HG03457 (cell line): Measurements from ENCODE around the gene SLC25A4.
A peak's percentile ranks its signal among the peaks of the same experiment; 100 is the strongest.

Experiments
- ATAC-seq: cut with Tn5 transposase; IDR thresholded peaks from one replicate; pipeline ENCODE4 v1.9.1; 2021; ENCODE audit warnings: moderate number of reproducible peaks; ENCODE audit not compliant: unreplicated experiment

The SLC25A4 gene

GRCh38 chr4:185119927-185120630, 23.0 kb upstream of the SLC25A4 start:
- no peak for ATAC-seq

GRCh38 chr4:185120631-185120946, 22.5 kb upstream of the SLC25A4 start:
- ATAC-seq: no peak

DNA sequence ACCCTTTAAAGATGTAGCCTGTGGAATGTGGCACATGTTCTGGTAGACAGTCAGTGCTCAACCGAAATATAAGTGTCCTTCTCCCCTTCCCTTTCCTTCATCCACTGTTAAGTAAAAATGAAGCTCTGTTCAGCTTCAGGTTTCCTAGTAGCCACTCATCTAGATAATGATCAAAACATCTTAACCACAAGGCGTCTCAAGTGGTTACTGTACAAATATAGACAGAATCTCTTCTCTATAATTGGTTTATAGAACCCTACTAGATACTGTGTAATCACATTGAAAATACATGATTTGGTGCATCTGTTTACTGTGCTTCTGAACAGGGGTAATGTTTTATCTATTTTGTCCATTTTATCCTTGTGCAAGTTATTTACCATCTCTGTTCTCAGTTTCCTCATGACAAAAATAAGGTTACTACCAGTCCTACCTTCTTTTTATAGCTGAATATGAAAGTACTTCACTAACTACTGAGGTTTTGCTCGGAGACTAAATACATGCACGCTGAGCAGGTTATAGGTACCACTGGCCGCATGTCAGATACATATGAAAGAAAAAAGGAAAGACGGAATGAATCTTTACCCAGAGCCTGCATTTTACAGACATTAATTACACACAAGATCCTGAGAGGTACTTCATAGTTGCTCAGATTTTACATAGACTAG, 20.3 kb upstream of the SLC25A4 start:
- no peak for ATAC-seq

DNA sequence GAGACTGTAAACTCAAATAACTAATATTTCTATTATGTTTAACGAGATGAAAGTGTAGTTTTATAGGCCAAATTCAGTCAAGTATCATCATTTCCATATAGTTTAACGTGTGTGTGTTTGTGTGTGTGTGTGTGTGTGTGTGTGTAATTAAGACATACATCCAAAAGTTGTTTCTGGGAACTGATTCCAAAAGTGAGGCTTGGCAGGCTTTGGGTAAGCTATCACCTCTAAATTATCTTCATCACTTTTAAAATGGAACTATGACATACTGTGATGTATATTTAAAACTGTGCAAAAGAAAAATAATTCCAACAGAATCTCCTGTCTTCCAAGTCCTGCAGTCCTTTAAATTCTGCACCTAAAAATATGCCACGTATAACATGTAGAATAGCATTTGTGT, 19.1 kb upstream of the SLC25A4 start:
- ATAC-seq: no peak

- ATAC-seq: no peak
Measured at GRCh38 chr4:185127021-185127925, 15.8 kb upstream of the SLC25A4 start.

- no peak for ATAC-seq
Measured at GRCh38 chr4:185128272-185129119, 14.6 kb upstream of the SLC25A4 start.

DNA sequence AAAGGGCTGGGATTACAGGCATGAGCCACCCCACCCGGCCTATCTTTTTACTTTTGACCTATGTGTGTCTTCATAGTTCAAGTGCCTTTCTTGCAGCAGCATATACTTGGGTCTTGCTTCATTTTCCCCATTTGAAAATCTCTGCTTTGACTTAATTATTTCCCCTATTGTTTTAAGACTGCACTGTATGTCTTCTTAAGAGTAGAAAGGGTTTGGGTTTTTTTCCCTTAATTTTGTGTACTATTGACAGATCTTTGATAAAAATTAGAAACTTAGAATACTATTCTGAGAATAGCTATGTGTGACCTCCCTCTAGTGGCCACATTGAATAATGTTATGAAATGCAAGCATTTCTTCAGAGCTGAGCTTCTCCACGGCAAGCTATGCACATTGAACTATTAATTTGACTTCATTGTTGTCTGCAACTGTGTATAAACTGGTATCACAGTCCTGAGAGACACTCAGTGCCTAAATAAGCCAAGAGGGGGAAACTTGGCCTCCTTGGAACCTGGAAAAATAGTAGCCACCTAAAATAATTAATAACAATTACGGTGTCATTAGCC, 8.7 kb upstream of the SLC25A4 start:
- no peak for ATAC-seq

- ATAC-seq: no peak
Measured at GRCh38 chr4:185137233-185137925, 5.7 kb upstream of the SLC25A4 start.

GRCh38 chr4:185138161-185138560, 4.9 kb upstream of the SLC25A4 start:
- no peak for ATAC-seq

DNA sequence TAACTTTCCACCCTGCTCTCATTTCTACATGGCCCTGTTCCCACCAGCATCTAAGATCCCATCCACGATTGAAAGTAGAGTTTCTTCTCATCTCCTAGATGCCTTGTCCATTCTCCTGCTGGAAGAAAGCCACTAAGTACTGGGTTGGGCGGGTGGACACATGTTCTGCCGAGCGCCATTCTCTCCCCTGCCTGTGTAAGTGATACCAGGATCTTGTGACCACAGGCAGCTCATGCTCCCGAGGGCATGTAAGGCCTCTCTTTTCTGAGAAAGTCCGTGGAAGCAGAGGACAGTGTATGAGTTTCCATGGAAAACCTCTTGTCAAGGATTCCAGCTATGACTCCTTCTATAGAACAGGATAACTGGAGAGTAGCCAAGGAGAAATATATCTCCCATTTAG, 3.3 kb upstream of the SLC25A4 start:
- ATAC-seq: no peak

GRCh38 chr4:185141777-185142176, 1.3 kb upstream of the SLC25A4 start:
- ATAC-seq: no peak

GRCh38 chr4:185142564-185142911, 528 bp upstream of the SLC25A4 start:
- no peak for ATAC-seq

- peak; percentile 21 for ATAC-seq
Measured at GRCh38 chr4:185143601-185143969, 519 bp downstream of the SLC25A4 start.

GRCh38 chr4:185144601-185145240, 1.7 kb downstream of the SLC25A4 start:
- no peak for ATAC-seq

- ATAC-seq: no peak
Measured at GRCh38 chr4:185145572-185145971, 2.5 kb downstream of the SLC25A4 start.

GRCh38 chr4:185149392-185149791, 6.3 kb downstream of the SLC25A4 start:
- no peak for ATAC-seq

- ATAC-seq: no peak
Measured at GRCh38 chr4:185151296-185151695, 8.2 kb downstream of the SLC25A4 start.

- peak; percentile 92 for ATAC-seq
Measured at GRCh38 chr4:185165605-185166063, 22.6 kb downstream of the SLC25A4 start.

DNA sequence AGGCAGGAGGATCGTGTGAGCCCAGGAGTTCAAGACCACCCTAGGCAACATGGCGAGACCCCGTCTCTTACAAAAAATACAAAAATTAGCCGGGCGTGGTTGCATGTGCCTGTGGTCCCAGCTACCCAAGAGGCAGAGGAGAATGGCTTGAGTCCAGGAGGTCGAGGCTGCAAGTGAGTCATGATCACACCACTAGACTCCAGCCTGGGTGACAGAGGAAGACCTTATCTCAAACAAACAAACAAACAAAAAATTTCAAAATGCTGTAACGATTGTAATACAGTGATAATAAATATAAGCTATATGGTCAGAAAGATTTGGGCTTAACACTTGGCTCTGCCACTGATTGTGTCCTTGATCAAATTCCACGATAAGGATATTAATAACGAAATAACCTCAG, 24.2 kb downstream of the SLC25A4 start:
- ATAC-seq: no peak
